ENCODE data around the gene ACTL6A.
"Not testable (repeated sequence)": the region's sequence is repeated elsewhere in the genome, so short reads cannot be mapped to it uniquely, and the experiment has no call there.

The ACTL6A gene

DNA sequence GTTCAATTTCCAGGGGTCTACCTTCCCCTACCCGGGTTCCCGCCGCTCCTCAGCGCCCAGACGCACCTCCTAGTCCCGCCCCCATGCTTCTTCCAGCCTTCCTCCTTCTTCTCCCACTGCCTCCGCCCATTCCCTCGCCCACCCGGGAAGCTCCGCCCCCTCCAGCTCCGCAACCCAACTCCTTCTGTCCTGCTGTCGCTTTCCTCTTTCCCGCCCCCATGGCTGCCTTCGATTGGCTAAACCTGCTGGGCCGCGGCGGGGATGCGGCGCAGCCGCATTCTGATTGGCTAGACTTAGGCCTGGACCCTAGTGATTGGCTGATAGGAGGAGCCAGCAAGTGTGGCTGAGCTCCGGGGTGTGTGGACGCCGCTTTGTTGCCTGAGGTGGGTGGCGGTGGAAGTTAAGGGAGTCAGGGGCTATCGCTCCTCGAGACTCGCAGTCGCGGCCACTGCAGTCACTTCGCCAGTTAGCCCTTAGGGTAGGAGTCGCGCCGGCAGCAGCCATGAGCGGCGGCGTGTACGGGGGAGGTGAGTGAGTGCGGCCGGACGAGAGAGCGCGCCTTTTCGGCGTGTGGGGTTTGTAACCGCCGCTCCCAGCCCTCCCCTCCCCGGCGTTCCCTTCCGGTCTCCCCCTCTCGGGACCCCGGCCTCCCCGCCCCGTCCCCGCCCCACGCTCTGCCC is at the start of gene ACTL6A:
Gene ACTL6A (plus strand): TSS at position 336 of the 680 bp plus-strand sequence. CDS start 167 bp downstream, at position 503.
- peak; percentile 100 for DNase-seq

DNA sequence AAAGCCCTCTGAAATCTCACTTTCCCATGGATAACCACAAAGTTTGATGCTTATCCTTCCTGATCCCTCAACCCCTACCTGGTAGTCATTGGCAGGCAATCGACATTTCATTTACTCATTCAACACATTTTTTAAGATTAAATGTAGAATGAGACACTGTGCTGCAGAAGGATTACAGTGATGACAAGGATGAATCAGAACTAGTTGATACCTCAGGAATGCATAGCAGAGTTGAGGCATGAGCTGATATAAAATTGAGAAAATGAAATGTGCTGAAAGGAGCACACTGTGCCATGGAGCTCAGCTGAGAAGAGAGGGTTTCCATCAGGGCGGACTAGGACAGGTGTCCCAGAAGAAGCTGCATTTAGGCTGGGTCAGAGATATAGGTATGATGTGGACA is 48.9 kb upstream of the ACTL6A start:
- DNase-seq = no peak

DNA sequence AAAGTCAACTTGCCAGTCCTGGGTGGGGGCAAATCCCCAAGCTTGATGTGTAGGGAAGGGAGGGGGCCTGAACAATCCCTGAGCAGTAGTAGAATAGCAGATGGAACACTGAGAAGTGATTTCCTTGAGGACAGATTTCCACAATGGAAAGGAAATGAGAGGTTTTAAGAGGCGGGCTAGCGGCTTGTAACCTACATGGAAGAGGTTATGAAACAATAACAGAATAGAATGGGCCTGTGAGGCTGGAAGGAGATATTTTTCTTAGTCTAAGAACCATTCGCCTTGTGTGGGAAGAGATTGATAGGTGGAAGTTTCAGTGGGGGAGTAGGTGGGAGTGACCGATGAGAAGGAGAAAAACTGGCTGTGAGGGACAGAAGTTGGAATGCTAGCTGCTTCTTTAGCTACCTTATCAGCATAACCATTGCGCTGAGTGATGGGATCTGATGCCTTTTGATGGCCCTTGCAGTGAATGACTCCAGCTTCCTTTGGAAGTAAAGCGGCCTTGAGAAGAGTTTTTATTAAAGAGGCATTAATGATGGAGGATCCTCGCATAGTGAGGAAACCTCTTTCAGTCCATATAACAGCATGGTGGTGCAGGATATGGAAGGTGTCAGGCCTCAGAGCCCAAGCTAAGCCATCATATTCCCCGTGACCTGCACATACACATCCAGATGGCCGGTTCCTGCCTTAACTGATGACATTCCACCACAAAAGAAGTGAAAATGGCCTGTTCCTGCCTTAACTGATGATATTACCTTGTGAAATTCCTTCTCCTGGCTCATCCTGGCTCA is 46.1 kb upstream of the ACTL6A start:
- DNase-seq = not testable (repeated sequence)

DNA sequence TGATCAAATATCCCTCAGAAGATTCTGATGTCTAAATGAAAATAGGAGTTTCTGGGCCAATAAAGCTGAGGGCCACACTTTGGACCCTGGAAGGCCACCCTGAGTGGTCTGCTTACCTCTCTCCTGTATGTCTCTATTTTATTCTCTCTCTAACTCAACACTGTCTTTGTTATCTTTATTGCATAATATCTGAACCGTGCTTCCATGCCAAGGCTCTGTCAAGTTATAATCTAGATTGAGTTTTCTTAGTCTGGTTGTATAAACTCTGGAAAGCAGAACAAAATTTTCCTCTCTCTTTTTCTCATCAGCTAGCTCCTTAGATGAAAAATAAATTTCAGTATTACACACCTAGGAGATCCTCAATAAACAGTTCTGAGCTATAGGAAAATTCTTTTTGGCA is 36.2 kb upstream of the ACTL6A start:
- no peak for DNase-seq

DNA sequence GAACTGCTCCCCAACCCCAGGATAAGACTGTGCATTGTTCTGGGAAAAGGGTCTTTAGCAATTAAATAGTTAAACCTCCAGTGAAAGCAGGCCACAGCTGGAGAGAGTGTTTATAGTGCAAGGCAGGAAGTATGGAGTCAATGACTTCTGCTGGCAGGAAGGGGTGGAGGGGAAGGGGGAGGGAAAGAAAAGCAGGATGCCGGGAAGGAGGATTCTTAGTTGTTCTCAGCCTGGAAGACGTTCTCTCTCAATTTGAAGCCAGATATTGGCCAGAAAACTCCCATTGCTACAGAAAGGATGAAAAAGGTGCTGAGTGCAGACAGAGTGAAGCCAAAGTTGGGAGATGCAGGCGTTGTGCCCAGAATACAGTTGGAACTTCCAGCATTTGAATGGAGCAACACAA is 35.7 kb upstream of the ACTL6A start:
- peak; percentile 57 to 90 for DNase-seq

DNA sequence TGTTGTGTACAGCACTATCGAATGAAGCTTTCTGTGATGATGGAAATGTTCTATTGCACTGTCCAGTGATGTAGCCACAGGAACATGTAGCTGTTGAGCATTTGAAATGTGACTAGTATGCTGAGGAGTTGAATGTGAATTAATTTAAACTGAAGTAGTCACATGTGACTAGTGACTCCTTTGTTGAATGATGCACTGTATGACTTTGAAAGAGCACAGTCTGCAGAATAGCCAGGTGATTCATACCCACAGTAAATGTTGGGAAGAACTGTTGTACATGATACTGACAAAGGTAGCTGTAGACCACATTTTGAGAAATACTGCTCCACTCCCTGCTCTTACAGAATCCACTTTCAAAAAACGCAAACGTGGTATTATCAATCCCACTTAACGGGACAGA is 34.0 kb upstream of the ACTL6A start:
- DNase-seq = no peak

DNA sequence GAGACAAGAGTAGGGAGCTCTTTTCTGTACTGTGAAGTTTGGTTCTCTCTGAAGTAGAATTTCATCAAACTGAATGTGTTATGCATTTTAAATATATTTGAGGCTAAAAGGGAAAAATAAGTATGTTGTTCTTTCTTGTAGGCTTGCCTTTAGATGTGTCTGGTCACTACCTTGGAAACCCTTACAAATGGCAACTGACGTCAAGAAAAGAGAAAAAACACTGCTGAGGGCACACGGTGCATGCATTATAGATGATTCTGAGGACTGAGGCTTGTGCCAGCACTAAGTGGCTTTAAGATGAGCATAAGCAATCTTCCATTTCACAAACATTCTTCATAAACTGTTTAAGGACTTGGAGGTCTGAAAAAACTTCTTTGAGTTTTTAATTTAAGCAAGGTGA is 31.1 kb upstream of the ACTL6A start:
- no peak for DNase-seq

DNA sequence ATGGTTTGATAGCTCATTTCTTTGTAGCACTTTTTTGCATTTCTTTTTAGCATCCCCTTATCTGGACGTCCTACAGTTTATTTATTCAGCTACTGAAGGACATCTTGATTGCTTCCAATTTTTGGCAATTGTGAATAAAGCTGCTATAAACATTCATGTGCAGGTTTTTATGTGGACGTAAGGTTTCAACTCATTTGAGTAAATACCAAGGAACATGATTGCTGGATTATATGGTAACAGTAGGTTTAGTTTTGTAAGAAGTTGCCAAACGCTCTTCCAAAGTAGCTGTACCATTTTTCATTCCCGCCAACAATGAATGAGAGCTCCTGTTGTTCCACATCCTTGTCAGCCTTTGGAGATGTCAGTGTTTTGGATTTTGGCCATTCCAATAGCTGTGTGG is 29.5 kb upstream of the ACTL6A start:
- no peak for DNase-seq

DNA sequence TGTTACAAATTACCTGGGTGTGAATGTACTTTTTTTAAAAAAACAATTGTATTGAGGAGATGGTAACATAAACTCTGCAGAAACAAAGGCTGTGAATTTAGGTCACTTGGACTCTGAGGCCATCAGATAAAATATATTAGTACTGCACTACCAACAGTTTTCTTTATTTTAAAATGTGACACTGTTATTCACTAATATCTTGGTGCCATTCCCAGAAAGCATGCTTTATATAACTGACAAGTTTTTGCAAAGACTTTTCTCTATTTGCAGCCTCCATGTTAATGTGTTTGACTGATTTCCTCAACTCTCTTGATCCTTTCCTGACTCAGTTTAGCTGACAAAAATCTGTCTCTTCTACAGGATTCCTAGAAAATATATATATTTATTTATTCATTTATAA is 26.5 kb upstream of the ACTL6A start:
- no peak for DNase-seq

DNA sequence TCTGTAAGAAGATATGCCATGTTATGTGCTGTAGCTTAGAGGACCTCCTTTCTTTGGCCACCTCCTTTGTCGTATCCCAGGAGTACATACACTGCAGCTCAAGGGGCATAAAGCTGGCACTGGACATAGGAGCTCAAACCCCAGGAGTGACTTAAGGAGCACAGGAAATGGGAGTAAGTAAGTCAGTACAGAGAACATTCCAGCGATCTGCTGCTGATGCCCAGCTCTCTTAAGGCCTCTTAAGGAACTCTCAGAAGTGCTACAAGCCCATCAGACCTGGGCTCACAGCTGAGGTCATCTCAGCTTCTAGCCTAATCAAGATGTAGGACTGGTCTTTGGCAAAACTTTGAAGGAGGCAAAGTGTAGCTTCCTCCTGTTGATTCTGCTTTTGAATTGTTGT is 21.6 kb upstream of the ACTL6A start:
- DNase-seq = no peak

DNA sequence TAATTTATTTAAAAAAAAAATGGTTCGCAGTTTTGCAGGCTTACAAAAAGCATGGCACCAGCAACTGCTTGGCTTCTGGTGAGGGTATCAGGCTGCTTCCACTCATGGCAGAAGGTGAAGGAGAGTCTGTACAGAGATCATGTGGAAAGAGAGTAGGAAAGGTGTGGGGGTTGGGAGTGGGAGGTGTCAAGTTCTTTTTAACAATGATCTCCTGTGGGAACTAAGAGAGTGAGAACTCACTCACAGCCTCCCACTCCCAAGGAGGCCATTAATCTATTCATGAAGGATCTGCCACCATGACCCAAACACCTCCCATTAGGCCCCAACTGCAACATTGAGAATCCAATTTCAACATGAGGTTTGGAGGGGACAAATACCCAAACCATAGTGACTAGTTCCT is 21.1 kb upstream of the ACTL6A start:
- DNase-seq = no peak

DNA sequence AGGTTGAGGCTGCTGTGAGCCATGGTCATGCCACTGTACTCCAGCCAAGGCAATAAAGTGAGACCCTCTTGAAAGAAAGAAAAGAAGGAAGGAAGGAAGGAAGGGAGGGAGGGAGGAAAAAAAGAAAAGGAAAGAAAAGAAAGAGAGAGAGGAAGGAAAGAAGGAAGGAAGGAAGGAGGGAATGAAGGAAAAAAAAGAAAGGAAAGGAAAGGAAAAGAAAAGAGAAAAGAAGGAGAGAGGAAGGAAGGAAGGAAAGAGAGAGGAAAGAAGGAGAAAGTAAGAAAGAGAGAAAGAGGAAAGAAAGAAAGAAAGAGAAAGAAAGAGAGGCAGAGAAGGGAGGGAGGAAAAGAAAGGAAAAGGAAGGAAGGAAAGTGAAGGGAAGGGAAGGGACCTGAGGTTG is 20.4 kb upstream of the ACTL6A start:
- no peak for DNase-seq

DNA sequence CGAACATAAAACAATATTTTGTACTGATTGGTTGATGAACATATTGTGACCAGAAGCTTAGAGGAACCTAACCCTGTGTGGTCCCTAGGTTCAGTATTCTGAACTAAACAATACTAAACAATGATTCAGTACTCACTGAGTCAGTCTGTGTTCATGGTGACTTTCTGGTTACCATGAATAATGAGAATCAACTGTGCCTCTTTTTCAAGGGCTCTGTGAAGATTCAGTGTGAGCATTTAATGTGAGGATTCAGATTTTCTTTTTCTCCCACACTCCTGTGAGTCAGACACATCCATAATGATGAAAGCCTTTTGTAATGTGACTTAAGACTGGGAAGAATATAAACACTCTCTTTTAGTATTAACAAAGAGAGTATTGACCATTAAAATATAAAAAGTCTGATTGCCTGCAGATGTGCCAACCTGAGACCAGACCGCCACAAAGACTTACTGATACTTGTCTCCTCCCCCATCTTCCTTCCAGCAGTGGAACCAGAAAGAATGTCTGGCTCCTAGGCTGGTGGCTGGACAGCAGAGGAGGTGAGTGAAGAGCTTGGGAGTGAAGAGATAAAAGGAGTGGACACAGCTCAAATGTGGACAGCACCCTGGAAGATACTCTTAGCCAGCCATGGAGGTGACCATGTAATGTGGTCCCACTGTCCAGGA is 17.6 kb upstream of the ACTL6A start:
- DNase-seq = no peak

DNA sequence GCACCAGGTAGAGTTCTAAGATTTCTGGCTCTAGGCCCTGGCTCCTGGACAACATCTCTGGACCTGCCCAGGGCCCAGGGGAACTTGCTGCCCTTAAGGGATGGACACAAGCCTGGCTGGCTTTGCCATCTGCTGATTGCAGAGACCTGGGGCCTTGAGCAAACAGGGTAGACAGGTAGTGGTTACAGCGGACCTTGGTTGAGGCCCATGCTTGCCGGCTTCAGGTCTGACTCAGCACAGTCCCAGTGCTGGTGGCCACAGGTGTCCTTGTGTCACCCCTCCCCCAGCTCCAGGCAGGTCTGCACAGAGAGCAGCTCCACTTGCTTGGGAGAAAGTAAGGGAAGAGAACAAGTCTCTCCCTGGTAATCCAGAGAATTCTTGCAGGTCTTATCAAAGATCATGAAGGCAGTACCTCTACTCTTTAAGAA is 15.9 kb upstream of the ACTL6A start:
- no peak for DNase-seq

DNA sequence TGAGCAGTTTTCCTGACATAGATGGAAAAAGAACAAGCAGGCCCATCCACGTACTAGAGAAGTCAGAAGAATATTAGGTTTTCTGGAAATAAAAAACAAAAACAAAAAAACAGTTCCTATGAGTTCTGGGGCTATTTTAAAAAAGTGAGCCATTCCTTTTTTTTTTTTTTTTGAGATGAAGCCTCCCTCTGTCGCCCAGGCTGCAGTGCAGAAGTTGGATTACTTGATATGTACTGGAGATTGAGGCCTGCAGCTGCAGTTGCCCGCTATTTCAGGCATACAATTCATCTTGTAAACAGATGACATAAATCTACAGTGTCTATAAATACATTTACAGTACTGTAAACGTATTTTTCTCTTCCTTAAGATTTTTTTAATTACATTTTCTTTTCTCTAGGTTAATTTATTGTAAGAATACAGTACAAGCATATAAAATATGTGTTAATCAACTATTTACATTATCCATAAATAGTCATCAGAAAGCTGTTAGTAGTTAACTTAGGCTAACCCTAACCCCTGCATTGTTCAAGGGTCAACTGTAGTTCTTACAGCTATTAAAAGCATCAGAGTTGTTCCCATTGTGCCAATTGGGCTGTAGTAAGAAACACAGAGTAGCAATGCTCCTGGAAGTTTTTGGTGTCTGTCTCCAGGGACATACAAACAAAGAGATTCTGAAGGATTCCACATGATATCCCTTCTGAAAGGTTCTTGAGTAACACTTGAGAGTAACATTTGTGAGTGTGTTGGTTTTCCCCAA is 11.2 kb upstream of the ACTL6A start:
- no peak for DNase-seq

DNA sequence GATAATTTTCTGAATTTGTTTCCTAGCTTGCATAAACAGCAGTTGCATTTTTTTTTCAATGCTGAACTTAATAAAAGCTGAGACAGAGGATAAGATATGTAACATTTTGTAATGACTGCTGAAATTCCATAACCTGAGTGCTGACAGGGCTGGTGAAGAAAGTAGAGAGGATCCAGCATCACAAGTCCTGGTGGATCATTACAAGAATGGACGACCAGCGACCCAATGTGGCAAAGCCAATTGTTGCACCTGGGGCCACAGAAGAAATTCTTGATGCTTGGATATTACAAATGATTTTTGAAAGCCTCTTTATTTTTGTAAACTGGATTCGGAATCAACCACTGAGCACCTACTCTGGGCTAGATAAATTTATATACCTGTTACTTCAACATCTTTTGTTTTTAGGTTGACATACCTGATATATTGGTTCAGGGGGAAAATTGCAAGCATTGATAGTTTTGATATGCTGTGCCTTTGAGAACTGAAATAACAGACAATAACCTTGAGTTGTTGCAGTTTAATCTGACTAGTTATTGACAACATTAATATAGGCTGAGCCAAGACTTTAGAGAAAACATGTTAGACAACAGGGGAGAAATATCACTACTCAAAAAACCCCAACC is 3.9 kb upstream of the ACTL6A start:
- peak; percentile 82 to 88 for DNase-seq

DNA sequence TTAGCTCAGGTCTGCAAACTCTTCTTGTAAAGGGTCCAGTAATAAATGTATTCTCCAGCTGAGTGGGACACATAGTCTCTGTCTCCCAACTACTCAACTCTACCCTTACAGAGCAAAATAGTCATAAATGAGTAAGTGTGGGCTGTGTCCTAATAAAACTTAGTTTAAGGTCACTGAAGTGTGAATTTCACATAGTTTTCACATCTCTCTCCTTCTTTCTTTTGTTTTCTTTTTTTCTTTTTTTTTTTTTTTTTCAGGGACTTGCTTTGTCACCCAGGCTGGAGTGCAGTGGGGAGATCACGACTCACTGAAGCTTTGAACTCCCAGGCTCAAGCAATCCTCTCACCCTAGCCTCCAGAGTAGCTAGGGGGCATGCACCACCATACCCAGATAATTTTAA is 1.9 kb upstream of the ACTL6A start:
- DNase-seq = no peak

DNA sequence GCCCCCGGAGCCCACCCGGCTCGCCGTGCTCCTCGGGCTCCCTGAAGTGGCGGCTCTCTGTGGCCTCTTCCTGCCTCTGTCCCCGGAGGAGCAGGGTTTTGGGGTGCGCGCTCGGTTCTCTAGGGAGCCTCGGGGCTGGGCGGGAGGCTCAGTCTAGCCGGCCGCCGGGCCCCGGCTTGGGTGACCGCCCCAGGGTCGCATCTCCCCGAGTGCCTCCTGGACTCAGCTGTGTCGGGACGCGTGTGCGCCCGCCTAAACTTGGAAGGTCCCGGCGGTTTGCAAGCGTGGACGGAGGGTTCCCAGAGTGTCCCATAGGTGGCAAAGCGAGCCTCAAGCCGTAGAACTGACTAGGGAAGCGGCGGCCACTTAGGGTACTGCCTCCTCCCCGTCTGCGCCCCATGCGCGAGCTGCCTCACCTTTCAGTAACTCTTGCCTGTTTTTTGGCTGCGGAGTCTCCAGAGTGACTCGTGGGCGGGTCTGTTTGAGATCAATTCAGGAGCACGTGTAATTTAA is 601 bp downstream of the ACTL6A start:
- peak; percentile 71 to 77 for DNase-seq

DNA sequence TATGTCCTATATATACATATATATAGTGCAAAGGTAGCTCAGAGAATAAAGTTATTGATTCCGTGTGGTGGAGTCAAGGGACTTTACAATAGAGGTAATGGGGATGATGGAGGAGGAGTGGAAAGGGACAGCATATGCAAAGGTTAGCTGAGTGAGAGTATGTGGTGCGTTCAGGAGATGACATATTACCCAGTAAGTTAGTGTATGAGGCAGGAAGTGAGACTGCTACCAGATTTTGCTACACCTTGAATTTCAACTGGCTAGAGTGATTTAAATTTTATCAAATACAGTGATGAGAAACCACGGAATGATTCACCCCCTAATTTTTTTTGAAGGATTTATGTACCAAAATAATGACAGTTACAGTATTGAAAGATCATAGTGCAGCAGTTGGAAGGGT is 2.8 kb downstream of the ACTL6A start:
- no peak for DNase-seq

DNA sequence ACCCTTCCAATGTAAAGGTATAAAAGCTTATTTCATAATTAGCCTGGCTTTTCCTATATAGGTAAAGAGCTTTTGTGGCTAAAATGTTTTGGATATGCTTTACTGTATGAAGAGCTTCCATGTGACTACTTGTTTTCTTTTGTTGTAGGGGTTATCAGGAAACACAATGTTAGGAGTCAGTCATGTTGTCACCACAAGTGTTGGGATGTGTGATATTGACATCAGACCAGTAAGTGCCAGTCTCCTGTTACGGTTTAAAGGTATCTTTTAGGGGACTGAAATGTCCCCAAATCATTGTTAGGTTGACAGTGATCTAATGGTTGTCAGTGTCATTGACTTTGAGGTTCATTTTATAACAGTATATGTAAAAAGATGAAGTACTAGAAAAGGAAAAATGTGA is 18.3 kb downstream of the ACTL6A start:
- DNase-seq = no peak

DNA sequence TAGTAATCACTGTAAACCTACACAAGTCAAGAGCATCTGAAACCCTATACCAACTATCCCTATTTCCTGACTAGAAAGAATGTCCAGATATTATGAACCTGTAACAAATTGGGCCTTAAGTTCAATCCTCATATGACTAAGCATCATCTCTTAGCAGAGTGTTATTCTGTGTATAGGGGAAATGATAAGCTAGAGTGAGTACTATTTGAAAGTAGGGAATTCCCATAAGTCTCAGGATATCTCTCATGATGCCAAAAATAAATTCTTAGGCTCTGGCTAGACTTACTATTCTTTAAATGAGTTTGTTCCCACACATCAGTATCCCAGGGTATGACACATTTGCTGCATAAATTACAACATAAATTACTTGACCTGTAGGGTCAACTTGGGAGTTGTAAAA is 26.4 kb downstream of the ACTL6A start:
- DNase-seq = no peak

DNA sequence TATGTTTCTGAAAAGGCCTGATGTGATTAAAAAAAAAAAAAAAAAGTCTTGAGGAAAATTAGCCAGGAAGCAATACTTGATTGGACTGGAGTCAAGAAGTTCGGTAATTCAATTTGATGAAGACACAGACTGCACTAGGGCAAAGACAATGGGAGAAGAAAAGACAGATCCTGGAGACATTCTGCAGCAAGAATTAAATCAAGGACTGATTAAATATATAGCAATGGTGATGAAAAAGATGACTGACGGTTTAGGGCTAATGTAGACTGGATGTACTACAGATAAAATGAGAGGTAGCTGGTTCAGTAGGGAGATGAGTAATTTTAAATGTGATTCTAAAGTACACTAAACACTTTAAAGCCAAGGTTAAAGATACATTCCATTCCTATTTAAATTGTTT is 27.9 kb downstream of the ACTL6A start:
- DNase-seq = no peak

DNA sequence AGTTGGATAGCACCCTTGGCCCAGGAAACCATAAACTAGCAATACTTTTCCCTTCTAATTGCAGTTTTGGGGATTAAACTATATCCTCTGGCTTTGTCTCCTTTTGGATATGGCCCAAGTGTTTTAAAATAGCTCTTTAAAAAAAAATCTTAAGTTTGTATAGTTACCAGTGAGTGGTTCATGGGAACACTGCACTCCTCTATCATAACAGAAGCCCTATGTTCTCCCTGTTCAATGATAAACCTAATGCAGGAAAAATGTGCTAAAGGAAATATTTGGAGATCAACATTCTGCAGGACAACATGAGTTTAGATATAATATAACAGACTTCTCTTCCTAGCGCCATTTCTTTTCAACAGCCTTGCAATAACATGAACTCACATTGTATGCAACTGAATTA is 28.6 kb downstream of the ACTL6A start:
- no peak for DNase-seq
